HL-60 (cell line): ENCODE data around the gene OR4N2.

Experiments used
- DNase-seq, 2 experiments: peaks; one replicate each; pipeline ENCODE4 v3.0.0-alpha.2; 2010 to 2020; ENCODE audit warnings: low read depth in 1 of 2, low spot score in 1 of 2
- H3K27ac ChIP-seq: fragments of 250-450 bp; sonication (Bioruptor Pico); replicated peaks from 2 replicates; pipeline ENCODE4 v1.5.1; 2020; ENCODE audit warnings: mild to moderate bottlenecking, moderate library complexity
- H3K27me3 ChIP-seq: fragments of 250-450 bp; sonication (Bioruptor Pico); 2 replicates; pipeline ENCODE4 v1.5.1; 2021; ENCODE audit warnings: mild to moderate bottlenecking, moderate library complexity; ENCODE audit not compliant: insufficient read depth, poor library complexity, severe bottlenecking
- H3K4me3 ChIP-seq: replicated peaks from 2 replicates; pipeline ENCODE4 v1.5.1; 2011; ENCODE audit warnings: mild to moderate bottlenecking, control low read depth, low read length; ENCODE audit not compliant: insufficient read depth
- SPI1 ChIP-seq: IDR thresholded peaks from 2 replicates; pipeline ENCODE4 v1.6.1; 2012; ENCODE audit warnings: low read depth, mild to moderate bottlenecking, borderline replicate concordance
- TF ChIP-seq, protein P1 (sequence below): IDR thresholded peaks from one replicate; pipeline ENCODE4 v1.5.1; 2011; ENCODE audit warnings: low read length, control low read depth, inconsistent platforms; ENCODE audit not compliant: insufficient read depth

Gene OR4N2

DNA sequence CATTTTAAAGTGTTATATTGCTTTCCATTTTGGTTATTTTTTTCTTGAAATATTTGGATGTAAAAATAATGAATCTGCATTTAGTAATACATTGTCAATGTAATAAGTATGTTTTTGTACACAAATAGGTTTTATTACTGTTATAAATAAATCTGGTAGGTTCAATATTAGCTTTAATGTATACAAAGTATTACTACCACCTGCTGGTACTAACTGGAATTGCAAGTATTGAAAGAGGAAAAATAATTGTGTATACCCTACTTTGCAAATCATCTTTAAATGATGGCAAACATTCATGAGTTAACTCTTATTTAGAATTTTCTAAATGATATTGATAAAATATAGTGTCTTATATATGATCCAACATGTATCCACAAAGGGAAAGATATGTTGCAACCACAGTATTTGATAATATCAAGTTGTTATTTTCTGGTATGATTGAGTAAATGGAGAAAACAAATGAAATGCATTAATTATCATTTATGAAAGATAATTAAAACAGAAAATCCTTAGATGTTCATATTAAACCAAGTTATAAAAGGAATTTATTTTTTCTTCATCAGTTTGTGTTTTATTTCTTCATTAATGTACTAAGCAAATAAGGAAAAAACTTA lies 74.6 kb downstream of the OR4N2 start:
- TF ChIP-seq, protein P1, sequence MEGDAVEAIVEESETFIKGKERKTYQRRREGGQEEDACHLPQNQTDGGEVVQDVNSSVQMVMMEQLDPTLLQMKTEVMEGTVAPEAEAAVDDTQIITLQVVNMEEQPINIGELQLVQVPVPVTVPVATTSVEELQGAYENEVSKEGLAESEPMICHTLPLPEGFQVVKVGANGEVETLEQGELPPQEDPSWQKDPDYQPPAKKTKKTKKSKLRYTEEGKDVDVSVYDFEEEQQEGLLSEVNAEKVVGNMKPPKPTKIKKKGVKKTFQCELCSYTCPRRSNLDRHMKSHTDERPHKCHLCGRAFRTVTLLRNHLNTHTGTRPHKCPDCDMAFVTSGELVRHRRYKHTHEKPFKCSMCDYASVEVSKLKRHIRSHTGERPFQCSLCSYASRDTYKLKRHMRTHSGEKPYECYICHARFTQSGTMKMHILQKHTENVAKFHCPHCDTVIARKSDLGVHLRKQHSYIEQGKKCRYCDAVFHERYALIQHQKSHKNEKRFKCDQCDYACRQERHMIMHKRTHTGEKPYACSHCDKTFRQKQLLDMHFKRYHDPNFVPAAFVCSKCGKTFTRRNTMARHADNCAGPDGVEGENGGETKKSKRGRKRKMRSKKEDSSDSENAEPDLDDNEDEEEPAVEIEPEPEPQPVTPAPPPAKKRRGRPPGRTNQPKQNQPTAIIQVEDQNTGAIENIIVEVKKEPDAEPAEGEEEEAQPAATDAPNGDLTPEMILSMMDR: peak; percentile 71
- no peak for TF ChIP-seq SPI1
- no peak overlapping the region for H3K27ac ChIP-seq
- H3K27me3 ChIP-seq: peaks cover 4% of the 10 kb centered on the region
- H3K4me3 ChIP-seq: no peak overlapping the region
- no peak for DNase-seq
